Activated CD4-positive, alpha-beta T cell treated with anti-CD3 and anti-CD28 coated beads, Interleukin-2, amount 50 U/mL, for 4 hours (primary cell): ENCODE measurements around the gene FKRP.

ENCODE experiments used
- DNase-seq, 2 experiments: peaks; one replicate each; pipeline ENCODE4 v3.0.0-alpha.2; 2020

FKRP gene

DNA sequence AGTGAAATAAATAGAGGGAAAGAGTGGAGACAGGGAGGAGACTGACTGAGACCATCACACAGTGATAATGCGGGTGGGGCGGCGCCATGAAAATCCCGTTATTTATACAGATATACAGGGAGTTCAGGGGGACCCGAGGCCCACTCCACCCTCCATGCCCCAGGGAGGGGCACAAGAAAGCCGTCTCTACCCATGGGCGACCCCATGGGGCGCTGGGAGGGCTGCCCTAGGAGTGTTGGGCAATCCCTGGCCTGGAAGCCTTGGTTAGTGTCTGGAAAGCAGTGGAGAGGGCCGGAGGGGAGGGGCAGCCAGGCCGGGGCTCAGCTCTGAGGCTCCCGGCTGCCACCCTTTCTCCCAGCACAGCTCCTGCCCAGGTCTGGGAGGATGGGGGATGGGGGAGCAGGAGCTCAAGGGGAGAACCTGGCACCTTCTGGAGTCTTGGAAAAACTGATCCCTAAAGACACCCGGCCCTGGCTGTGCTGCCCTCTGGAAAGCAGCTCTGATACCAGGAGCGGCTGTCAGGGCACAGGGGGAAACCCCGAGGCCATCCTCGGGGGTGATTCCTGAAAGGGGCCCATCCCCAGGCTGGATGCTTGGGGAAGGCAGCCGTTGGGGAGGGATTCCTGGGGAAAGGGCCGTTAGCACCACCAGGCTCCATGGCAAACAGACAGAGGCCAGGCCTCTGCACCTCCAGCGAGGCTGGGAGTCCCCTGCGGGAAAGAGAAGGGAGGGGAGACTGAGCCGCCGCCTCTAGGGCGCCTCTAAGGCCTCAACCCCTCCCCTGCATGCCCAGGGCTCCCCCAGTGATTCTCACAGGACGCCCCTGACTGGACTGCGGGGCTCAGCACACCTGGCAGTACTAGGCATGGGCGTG is 26.0 kb upstream of the FKRP start:
- DNase-seq, result no peak

DNA sequence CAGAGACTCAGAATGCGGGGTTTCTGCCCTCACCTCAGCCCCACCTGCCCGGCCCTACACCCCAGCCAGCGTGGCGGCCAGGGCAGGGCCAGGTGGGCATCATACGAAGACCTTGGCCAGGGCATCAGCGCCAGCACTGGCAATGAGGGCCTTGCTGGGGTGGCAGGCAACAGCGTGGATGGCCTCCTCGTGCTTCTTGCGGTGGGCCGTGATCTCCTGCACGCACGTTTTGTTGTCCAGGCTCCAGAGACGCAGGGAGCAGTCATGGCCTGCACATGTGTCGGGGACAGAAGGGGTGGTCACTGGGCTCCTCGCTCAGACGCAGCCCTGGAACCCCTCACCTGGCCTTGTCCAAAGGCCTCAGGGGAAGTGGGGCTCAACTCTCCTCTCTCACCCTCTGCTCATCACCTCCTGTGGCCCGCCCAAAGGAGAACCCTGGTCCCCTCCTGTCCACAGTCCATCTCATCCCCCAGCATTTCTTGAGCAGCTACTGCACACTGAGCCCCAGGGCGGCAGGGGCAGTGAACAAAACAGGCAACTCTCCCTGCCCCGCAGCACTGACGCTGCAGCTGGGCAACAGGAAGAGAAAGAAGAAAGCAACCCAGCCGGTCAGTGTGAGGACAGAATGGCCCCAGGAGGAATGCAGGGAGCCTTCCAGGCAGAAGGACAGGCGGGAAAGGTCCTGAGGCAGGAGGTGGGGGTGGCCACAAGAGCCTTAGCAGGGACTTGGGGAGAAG is 25.2 kb upstream of the FKRP start:
- no peak for DNase-seq

DNA sequence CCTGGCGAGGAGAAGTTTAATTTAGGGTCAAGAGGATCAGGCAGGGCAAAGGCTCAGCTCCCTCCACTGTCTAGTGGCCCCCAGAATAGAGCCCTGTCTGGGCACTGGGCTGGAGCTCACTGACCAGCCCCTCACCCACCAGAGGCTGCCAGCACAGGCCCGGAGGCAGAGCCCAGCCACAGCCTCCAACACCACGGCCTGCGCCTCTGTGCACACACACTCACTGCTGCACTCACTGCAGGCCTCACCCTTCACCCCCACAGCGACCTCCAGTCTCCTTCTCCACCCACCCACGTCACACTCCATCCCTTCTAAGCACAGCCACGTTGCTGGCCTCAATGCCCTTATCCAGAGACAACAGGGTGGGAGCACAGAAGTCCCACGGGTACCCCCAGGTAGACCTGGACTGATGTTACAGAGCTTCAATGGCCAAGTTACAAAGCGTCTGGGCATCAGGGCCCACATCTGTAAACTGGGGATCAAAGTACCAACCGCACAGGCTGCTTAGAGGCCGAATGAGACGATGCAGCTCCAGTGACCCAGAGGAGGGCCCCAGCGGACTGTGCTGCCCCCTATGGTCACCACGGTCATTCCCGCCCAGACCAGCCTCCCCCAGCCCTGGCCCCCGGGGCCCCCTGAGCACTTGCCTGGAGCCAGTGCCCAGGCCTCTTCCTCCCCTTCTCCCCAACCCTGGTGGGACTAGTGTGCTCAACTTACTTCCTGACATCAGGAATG is 24.4 kb upstream of the FKRP start:
- DNase-seq, result no peak

DNA sequence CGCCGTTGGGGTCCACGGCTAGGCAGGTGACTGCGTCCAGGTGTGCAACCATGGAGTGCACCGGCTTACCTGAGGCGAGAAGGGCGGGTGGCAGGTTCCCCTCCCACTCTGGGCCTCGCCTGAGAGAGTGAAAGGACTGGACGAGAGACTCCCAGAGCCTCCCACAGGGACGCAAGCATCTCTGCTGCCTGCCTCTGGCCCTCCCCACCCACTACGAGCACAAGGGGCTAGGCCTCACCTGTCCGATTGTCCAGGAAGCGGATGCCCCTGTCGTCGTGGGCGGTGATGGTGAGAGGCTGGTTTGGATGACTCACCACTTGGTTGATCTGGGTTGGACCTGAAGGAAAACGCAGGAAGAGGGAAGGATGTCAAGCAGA is 23.9 kb upstream of the FKRP start:
- no peak for DNase-seq

DNA sequence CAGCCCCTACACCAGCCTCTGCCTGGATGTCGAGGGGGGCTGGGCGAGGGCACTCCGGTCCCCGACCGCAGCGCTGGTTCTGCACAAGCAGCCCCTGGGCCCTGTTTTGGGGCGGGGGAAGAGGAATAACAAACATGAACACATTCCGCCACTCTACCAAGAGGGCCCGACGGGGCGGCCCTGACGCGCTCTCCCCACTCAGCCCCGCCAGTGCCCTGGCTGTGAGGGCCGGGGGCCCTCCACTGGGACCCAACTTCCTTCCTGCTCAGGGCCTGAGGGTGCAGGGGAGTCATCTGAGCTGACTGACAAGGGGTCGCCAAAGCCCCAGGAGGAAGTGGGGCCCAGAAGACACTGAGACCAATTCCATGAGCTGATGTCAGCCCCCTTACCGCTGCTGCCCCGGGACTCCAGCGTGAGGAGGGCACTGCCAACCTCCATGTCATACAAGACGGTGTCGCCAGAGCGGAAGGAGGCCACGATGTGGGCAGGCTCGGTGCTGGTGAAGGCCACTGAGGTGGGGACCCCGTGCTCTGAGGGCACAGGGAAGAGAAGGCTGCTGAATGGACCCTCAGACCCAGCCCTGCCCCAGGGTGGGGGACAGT is 23.3 kb upstream of the FKRP start:
- DNase-seq, result no peak

DNA sequence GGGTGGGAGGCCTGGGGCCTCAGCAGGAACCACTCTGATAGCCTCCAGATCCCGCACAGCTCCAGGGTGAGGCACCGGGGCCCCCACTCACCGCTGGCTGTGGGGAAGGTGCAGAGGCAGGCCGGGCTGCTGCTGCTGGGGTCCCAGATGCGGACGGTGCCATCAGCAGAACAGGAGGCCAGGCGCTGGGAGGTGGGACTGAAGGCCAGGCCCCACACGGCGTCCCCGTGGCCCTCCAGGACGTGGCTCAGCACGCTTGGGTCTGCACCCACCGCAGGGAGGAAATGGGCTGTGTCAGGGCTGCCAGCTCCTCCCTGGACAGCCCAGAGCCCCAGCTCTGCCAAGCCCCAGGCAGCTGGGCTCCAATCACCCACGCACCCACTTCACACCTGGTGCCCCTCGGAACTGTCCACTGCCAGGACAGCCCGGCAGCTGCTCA is 22.8 kb upstream of the FKRP start:
- no peak for DNase-seq

DNA sequence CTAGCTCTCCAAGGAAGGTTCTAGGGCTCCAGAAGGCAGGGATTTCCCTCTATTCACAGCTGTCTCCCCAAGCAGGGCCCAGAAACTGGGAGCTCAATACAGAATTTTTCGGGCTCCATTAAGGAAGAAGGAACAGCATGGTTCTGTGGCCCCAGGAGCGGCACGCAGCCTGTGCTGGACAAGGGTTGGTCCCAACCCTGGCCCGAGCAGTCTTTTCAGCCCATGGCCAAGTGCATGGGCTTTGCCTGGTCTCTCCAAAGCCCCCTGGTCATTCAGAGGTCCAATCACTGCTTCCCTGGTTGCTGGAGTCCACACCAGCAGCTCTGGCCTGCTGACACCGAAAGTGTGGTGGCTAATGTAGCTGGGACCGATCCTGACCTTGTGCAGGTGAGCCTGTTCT is 22.4 kb upstream of the FKRP start:
- DNase-seq, result no peak

DNA sequence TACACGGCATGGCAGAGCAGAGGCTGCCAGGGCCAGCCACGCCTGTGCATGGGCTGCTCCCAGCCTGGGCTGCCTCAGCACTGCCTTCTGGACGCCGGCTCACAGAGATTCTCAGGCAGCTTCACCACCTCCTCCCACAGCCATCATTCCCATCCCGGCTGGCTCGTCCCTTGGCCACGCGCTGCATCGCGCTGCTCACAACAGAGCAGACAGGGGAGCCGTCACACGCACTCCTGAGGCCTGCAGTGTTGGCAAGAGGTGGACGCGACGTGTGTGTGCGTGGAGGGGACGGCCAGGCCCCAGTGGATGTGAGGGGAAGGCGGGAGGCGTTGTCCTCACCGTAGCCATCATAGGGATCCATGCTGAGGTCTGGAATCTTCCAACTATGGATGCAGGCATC is 21.4 kb upstream of the FKRP start:
- DNase-seq, result no peak

DNA sequence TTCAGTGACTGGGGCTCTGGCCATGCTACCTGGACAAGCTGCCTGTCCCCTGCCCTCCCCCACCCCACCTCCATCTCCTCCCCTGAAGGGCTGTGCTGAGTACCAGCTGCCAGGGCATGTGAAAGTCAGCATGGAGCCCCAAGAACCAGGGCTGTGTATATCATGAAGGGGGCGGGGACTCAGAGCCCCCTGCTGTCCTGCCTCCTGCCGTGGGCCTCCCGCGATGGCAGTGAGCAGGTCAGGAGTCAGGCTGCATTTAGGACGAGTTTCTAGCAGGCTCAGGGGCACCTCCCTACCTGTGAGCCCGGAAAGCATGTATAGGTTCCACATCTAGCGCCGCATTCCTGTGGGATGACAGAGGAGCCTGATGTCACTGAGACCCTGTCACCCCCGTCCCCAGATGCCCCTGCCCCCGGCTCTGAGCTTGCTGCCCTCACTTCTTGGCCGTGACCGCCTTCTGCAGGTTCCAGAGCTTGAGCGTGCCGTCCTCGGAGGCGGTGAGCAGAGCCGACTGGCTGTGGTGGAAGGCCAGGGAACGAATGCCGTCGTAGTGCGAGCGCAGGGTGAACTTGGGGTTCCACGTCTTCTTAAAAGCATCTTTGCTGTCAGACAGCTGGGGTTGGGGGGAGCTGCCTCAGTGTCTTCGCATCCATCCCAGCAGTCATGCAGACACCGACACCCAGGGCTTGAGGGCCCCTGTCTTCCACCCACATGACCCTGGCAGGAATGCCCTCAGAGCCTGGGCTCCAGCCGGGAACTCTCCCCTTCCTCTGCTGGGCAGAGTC is 20.6 kb upstream of the FKRP start:
- no peak for DNase-seq

DNA sequence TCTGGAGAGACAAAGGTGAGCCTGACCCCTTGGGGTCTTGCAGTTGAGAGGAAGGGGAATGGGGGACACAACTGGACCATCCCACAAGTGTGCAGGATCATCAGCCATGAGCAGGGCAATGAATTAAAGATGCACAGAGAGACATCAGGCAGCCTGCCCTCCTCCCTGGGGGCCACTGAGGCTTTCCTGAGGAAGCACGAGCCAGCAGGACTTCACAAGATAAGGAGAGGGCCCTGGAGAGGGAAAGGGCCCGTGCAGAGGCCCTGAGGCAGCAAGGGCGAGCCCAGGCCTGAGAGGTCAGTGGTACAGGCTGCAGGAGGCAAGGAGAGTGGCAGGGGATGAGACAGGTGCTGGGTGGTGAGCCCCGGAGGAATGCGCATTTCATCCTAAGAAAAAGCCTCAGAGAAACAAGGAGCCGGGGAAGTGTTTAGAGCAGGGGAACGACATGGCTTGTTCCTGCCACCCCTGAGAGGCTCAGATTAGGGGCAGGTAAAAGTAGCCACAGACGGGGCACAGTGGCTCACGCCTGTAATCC is 19.9 kb upstream of the FKRP start:
- no peak for DNase-seq

DNA sequence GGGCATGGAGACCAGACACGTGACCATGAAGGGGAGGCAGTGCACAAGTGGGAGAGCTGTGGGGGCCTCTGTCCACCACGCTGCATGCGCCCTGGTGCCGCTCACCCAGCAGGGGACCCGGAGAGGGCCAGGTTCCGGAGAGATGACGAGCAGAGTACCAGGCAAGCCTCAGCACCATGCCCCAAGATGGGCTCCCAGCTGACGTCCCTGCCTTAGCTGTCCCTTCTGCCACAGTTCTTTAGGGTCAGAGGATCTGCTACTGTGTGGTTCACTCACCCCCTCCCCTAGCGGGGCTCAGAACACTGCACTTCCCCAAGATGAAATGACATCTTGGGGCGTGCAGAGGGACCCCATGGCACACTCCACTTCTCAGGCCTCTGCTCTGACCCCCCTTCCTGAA is 19.3 kb upstream of the FKRP start:
- no peak for DNase-seq

DNA sequence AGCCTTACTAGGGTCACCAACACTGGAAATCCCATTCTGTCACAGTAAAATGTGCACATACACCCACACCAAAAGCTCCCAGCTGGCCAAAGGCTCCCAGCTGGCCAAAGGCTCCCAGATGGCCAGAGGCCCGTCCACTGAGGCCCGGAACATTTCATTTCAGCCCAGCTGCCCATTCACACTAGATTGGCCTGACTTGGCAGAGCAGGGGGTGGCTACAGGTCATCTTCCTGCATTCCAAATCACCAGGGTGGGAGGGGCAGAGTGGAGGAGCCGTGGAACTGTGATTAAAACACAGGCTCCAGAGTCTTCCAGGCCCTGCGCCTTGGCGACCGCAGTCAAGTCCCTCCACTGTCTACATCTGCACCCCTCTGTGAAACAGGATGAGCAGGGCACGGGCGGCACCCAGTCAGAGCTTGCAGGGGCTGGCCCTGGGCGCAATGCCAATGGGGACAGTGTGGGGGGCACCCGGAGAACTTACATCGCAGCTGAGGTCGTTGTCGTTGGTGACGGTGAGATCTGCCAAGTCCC is 18.8 kb upstream of the FKRP start:
- no peak for DNase-seq

DNA sequence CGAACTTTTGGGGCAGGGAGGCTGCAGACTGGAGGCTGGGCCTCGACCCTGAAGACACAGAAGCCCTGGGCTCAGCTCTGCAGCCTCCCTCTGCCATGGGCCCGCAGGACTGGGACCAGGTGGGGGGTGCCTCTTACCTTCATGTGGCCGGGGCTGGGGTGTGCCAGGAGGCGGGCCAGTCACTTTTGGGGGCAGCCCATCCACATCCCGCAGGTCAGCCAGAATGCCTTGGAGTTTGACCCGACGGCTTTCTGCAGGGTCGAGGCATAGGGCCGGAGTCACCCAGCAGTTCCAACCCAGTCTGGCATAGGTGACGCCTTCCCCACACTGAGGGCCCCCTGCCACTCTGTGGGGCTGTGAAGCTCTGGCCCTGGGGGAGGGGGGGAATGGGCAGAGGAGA is 18.1 kb upstream of the FKRP start:
- no peak for DNase-seq

DNA sequence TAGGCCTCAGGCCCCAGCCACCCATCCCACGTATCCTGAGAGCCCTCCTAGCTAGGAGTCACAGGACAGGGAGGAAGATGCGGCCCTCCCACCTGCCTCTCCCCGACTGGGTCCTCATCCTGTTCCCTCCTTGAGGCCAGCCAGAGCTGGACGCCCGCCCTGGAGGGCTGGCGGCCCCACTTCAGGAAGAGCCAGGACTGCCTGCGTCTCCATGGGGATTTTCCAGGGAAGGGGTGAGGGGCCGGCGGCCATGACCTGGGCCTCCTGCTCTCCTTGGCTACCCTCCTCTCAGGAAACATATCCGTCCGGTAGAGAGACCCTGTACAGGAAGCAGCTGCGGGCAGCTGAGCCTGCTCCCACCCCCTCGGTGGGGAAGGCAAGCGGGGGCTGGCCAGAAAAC is 17.6 kb upstream of the FKRP start:
- DNase-seq, result no peak

DNA sequence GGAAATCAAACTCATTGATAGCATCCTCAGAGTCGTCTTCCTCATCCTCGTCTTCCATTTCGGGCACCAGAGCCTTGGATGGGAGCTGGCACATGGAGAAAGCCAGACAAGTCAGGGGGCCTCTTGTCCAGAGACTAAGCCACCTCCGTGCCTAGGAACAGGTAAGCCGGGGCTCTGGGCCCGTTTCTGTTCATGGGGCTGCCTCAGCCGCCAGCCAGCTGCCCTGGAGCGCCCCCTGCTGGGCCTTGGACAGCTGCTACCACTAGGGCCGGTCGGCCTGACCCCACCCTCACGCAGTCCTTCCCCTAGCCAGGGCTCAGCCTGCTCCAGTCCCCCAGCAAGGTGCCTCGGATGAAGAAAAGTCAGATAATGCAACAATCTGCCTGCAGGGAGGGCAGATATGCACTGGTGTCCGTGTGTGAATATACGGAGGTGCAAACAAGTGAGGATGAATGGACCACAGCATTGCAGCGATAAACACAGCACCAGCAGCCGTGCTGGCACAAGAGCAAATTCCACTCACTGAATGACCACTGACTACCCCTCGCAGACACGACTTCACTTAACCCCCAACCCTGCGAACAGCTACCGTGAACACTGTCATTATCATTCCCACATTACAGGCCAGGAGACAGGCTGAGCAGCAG is 17.0 kb upstream of the FKRP start:
- DNase-seq, result peak; percentile 76 to 79

DNA sequence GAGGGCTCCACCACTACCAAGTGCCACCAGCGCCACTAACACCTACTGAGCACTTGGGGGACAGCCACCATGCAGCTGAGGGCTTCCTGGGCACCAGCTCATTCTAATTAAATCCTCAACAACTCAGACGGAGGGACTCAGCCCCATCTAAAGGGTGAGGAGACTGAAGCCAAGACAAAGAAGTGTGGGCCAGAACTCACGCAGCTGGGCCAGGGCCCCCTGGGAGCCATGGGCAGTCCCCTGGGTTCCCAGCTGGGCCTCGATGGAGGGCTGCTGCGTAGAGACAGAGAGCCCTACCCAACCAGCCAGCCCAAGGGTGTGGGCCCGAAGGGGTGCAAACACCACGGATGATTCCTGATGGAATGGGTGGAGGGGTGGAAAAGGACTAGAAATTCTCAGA is 16.2 kb upstream of the FKRP start:
- DNase-seq, result no peak

DNA sequence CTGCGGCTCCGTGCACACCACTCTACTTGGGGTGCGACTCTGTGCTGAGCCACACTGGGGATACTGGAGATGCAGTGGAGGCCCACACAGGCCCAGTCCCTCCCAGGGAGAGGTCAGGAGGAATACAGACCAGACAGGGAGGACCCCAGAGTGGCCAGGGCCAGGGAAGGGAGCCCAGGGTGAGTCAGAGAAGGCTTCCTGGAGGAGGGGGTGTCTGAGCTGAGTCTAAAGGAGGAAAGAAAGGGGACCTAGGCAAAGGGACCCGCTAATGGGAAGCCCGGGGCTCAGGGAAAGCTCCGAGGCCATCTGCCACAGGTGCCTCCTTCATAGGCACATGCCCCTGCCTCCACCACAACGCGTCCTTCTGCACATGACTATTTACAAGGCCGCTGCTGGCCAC is 15.7 kb upstream of the FKRP start:
- DNase-seq, result no peak

DNA sequence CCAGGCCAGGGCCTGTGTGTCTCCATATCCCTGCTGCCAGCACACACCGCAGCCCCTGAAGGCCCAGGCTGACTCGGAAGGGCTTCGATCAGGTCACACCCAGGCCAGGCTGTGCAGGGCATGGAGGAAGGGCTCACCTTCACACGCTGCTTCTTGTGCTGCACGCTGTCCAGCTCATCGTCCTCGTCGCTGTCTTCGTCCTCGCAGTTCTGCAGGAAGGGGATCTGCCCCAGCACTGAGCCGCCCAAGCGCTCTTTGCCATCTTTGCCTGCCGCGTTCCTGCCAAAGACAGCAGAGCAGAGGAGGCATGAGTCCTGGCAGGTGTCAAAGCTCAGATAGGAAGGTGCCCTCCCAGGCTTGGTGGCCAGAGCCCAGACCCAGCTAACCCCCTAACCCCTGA is 15.3 kb upstream of the FKRP start:
- DNase-seq, result no peak

DNA sequence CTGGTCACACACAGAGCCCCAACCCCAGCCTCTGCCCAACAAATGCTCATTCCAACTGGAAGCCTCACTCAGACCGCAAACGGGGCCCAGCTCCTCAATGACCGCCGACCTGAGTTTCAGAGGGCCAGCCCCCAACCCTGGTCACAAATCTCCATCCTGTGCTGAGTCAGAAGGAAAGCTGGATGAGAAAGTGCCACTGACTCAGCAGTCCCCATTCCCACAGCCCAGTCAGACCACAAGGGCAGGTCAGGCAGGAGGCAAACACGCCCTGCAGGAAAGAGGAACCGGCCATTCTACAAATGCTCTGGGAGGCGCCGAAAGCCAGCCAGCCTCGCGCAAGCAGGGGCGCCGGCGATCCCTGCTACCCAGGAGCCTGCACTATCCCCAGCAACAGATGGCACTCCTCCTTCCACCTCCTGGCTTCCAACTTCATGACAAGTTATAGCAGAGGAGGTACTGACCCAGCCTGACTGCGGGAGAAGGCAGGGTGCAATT is 14.8 kb upstream of the FKRP start:
- no peak for DNase-seq

DNA sequence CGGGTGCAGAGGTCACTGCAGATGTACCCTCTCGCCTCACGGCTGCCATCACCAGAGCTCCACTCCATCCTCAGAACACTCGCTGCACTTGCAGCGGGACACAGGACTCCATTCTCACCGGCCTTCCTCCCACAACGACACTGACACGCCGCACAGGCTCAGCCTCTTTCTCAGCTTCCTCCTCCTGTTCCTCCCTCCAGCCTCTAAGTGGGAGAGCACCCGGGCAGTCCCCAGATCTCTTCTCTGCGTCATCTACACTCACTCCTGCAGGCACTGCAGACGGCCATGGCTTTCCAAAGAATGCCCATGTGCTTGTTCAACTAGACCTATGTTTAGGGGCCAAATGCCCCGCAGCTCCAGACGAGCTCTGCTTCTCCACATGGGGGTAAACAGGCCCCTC is 14.3 kb upstream of the FKRP start:
- no peak for DNase-seq
